ENCODE results near the gene APOH.

APOH gene

DNA sequence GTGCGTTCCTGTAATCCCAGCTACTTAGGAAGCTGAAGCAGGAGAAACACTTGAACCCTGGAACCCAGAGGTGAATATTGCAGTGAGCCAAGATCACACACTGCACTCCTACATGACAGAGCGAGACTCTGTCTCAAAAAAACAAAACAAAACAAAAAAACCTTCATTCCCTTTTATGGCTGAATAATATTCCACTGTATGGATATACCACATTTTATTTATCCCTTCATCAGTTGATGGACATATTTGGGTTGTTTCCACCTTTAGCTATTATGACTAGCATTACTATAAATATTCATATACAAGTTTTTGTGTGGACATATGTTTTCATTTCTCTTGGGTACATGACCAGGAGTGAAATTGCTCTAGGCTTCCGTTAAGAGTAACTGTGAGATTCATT is 42.3 kb upstream of the APOH start:
- TF ChIP-seq, protein P1, sequence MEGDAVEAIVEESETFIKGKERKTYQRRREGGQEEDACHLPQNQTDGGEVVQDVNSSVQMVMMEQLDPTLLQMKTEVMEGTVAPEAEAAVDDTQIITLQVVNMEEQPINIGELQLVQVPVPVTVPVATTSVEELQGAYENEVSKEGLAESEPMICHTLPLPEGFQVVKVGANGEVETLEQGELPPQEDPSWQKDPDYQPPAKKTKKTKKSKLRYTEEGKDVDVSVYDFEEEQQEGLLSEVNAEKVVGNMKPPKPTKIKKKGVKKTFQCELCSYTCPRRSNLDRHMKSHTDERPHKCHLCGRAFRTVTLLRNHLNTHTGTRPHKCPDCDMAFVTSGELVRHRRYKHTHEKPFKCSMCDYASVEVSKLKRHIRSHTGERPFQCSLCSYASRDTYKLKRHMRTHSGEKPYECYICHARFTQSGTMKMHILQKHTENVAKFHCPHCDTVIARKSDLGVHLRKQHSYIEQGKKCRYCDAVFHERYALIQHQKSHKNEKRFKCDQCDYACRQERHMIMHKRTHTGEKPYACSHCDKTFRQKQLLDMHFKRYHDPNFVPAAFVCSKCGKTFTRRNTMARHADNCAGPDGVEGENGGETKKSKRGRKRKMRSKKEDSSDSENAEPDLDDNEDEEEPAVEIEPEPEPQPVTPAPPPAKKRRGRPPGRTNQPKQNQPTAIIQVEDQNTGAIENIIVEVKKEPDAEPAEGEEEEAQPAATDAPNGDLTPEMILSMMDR (IDR thresholded peaks at IDR 0.05; ENCODE audit: extremely low read depth, insufficient read depth, missing control alignments): no peak
- no peak for DNase-seq (ENCODE audit: low spot score)
- in situ Hi-C loops (cut with MboI; ENCODE audit: low pct_unique_long_range_greater_than_20kb, low sequenced_read_pairs, unreplicated experiment): loop anchor here (25.0 kb wide), 1 partner anchor 291 kb away; no protein-coding TSS in a partner anchor

DNA sequence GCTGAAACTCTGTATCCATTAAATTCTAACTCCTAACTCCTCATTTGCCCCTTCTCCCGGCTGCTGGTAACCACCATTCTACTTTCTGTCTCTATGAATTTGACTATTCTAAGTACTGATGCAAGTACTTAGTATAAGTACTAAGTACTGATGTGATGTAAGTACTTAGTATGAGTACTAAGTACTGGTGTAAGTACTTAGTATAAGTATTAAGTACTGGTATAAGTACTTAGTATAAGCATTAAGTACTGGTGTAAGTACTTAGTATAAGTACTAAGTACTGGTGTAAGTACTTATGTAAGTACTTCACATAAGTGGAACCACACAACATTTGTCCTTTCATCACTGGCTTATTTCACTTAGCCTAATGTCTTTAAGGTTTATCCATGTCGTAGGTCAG is 40.9 kb upstream of the APOH start:
- TF ChIP-seq, protein P1 (IDR thresholded peaks at IDR 0.05; ENCODE audit: extremely low read depth, insufficient read depth, missing control alignments): no peak
- in situ Hi-C loops (cut with MboI; ENCODE audit: low pct_unique_long_range_greater_than_20kb, low sequenced_read_pairs, unreplicated experiment): loop anchor here (25.0 kb wide), 1 partner anchor 292 kb away; no protein-coding TSS in a partner anchor

DNA sequence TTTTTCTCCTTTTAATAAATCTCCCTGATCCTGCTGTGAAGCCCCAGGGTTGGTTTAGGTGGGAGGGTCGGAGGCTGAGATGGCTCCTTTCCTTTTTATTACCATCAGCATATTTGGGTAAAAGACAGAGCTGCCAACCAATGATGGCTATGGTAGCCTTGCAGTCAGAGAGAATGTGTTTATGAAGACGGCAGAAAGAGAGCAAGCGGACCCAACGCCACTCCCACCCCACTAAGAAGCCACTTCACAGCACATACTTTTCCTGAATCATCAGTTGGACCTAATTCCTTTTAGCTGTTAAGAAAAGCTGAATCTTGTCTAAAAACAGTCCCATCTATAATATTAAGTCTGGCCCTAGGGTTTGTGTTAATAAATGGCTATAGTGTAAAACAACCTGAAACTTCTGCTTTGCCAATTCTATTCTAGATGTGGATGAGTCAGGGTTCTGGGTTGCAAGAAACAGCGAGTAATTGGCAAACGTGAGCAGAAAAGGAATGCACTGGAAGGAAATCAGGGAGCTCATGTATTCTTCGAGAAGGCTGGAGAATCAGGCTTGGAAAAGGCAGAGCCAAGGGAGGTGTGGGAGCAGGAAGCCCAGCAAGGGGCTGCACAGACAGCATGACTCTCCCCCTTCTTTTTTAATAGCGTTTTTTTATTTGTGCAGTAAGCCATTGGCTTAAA is 39.2 kb upstream of the APOH start:
- DNase-seq (ENCODE audit: low spot score): no peak
- TF ChIP-seq, protein P1 (IDR thresholded peaks at IDR 0.05; ENCODE audit: extremely low read depth, insufficient read depth, missing control alignments): no peak
- in situ Hi-C loops (cut with MboI; ENCODE audit: low pct_unique_long_range_greater_than_20kb, low sequenced_read_pairs, unreplicated experiment): loop anchor here (25.0 kb wide), 1 partner anchor 294 kb away; no protein-coding TSS in a partner anchor

More for the DNA sequence above, 40.9 kb upstream of the APOH start:
- DNase-seq (ENCODE audit: low spot score): no peak

DNA sequence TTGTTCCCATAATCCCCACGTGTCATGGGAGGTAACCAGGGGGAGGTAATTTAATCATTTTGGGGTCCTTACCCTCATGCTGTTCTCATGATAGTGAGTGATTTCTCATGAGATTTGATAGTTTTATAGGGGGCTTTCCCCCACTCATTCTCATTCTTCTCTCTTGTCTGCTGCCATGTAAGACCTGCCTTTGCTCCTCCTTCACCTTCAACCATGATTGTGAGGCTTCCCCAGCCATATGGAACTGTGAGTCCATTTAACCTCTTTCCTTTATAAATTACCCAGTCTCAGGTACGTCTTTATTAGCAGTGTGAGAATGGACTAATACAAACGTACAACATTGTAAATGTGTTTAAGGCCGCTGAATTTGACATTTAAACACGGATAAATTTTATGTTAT is 35.5 kb upstream of the APOH start:
- in situ Hi-C loops (cut with MboI; ENCODE audit: low pct_unique_long_range_greater_than_20kb, low sequenced_read_pairs, unreplicated experiment): loop anchor here (25.0 kb wide), 1 partner anchor 298 kb away; no protein-coding TSS in a partner anchor
- TF ChIP-seq, protein P1 (IDR thresholded peaks at IDR 0.05; ENCODE audit: extremely low read depth, insufficient read depth, missing control alignments): no peak
- DNase-seq (ENCODE audit: low spot score): no peak

DNA sequence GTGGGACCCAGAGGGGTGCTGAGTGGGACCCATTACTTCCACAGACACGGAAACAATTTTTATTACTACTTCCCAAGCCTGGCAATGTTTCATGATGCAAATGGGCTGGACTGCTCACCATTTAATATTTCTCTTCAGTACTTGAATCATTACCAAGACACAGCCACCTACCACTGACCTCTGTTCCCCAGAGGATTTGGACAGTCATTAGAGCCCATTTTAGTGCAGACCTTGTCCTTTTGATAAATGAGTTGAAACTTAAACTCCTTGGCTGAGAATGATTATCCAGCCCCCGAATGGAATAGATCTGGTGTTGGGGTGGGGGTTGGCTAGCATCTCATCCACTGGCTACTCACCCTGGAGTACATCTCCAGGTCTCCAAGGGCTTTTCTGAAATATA is 33.6 kb upstream of the APOH start:
- TF ChIP-seq, protein P1 (IDR thresholded peaks at IDR 0.05; ENCODE audit: extremely low read depth, insufficient read depth, missing control alignments): no peak
- no peak for DNase-seq (ENCODE audit: low spot score)
- in situ Hi-C loops (cut with MboI; ENCODE audit: low pct_unique_long_range_greater_than_20kb, low sequenced_read_pairs, unreplicated experiment): loop anchor here (25.0 kb wide), 1 partner anchor 300 kb away; no protein-coding TSS in a partner anchor

DNA sequence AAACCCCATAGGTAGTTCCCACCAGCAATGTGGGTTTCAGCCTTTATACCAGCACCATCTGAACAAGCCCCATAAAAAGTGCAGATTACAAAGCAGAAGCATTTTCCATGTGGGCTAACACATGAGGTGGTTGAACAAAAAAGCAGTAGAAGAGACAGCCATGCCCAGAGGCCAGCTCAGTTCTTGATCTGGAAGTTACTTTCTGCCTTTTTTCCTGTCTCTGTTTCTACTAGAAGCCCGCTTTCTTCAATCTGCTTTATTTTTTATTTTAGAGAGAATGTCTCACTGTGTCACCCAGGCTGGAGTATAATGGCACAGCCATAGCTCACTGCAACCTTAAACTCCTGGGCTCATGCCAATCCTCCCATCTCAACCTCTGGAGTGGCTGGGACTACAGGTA is 31.5 kb upstream of the APOH start:
- in situ Hi-C loops (cut with MboI; ENCODE audit: low pct_unique_long_range_greater_than_20kb, low sequenced_read_pairs, unreplicated experiment): loop anchor here (25.0 kb wide), 1 partner anchor 302 kb away; no protein-coding TSS in a partner anchor
- TF ChIP-seq, protein P1 (IDR thresholded peaks at IDR 0.05; ENCODE audit: extremely low read depth, insufficient read depth, missing control alignments): no peak
- DNase-seq (ENCODE audit: low spot score): no peak

Data from GM13977 (cell line).